ENCODE results near the gene BSN. TPM values are rescaled to one million over a fixed set of nuclear protein-coding genes. Genes with fewer than 3 reads are reported as not detected.

Gene BSN
- polyA plus RNA-seq, 2 of the 4 experiments (the other 2 are of a cell fraction) = 0.04 to 0.08 TPM

GRCh38 chr3:49713336-49714105 is 159.2 kb downstream of the BSN start:
- no peak for ATAC-seq
- FAIRE-seq = no peak
- no peak for DNase-seq (ENCODE audit: low read depth in 1 of 2, low spot score in 1 of 2)
- Histone ChIP-seq H3K4me1 (no peaks in the 10 kb centered on the region), H3K4me2 (no peak overlapping the region), H3K9me3 (no peaks in the 10 kb centered on the region), H3K4me3 (no peak overlapping the region), H3K27ac (no peak overlapping the region)
- POLR2A ChIA-PET = no interaction called here
- CTCF ChIA-PET = interaction anchor here (1.3 to 2.1 kb wide), 3 partner anchors 10 to 126 kb away, joined by 5 to 7 read pairs (median 5); partner anchors contain the start of gene GMPPB
- WGBS (ENCODE audit: missing lambda C conversion rate) = 89% methylated on average over 8 of the region's 25 CpGs
- no peak for TF ChIP-seq CBX2 (IDR thresholded peaks at IDR 0.05; ENCODE audit: borderline replicate concordance, low read depth)
- TF ChIP-seq ZFP36 (IDR thresholded peaks at IDR 0.05; ENCODE audit: borderline replicate concordance, partially characterized antibody) = no peak
- no peak for TF ChIP-seq KDM1A (IDR thresholded peaks at IDR 0.05; ENCODE audit: low read depth)
- TF ChIP-seq NPAS2 (CRISPR knock-in tag; IDR thresholded peaks at IDR 0.05; ENCODE audit: borderline replicate concordance) = no peak
- no peak for TF ChIP-seq SREBF2 (IDR thresholded peaks at IDR 0.05)
- TF ChIP-seq EHF (CRISPR knock-in tag; IDR thresholded peaks at IDR 0.05) = no peak
- TF ChIP-seq RCOR1 (IDR thresholded peaks at IDR 0.05; ENCODE audit: low read depth, low read length) = no peak
- TF ChIP-seq TP53 (CRISPR knock-in tag; IDR thresholded peaks at IDR 0.05) = no peak
- TF ChIP-seq GATA3 (IDR thresholded peaks at IDR 0.05; ENCODE audit: borderline replicate concordance) = no peak

- DNase-seq (ENCODE audit: low read depth in 1 of 2, low spot score in 1 of 2) (no peak), ATAC-seq (no peak), FAIRE-seq (no peak)
- H3K4me1 ChIP-seq = no peaks in the 10 kb centered on the region
- CTCF ChIA-PET = interaction anchor here (0.9 to 1.8 kb wide), 3 partner anchors 11 to 124 kb away, joined by 3 to 7 read pairs (median 5); no protein-coding TSS in a partner anchor
- TF ChIP-seq JUNB (IDR thresholded peaks at IDR 0.05) = no peak
- no peak for TF ChIP-seq BHLHE40 (IDR thresholded peaks at IDR 0.05; ENCODE audit: low read depth, low read length)
- 100% methylated on average over 1 of the region's 13 CpGs for WGBS (ENCODE audit: missing lambda C conversion rate)
- no peak overlapping the region for H3K4me2 ChIP-seq
- H3K27ac ChIP-seq = no peak overlapping the region
- POLR2A ChIA-PET = no interaction called here
- H3K4me3 ChIP-seq = no peak overlapping the region
- no peaks in the 10 kb centered on the region for H3K9me3 ChIP-seq
Measured at GRCh38 chr3:49714728-49715550, 160.7 kb downstream of the BSN start.

- ChIA-PET CTCF (interaction anchor here (0.9 to 1.7 kb wide), 2 partner anchors 12 to 123 kb away, joined by 3 to 7 read pairs; no protein-coding TSS in a partner anchor), POLR2A (no interaction called here)
Measured at GRCh38 chr3:49715611-49716121, 161.4 kb downstream of the BSN start.

GRCh38 chr3:49716169-49716568 is 161.9 kb downstream of the BSN start:
- no peak for DNase-seq (ENCODE audit: low read depth in 1 of 2, low spot score in 1 of 2)
- ChIA-PET CTCF (interaction anchor here (3.7 kb wide), 1 partner anchor 14 kb away, joined by 24 read pairs; no protein-coding TSS in a partner anchor), POLR2A (no interaction called here)
- H3K27ac ChIP-seq = no peak overlapping the region
- H3K4me1 ChIP-seq = no peaks in the 10 kb centered on the region
- ATAC-seq = no peak
- no peak overlapping the region for H3K4me3 ChIP-seq
- FAIRE-seq = no peak
- H3K4me2 ChIP-seq = no peak overlapping the region
- H3K9me3 ChIP-seq = no peaks in the 10 kb centered on the region
- no peak for TF ChIP-seq ZC3H11A (IDR thresholded peaks at IDR 0.05)
- no peak for TF ChIP-seq CBX8 (IDR thresholded peaks at IDR 0.05)
- TF ChIP-seq SMC3 (IDR thresholded peaks at IDR 0.05) = no peak
- TF ChIP-seq ATOH8 (CRISPR knock-in tag; IDR thresholded peaks at IDR 0.05; ENCODE audit: low read depth) = no peak
- TF ChIP-seq EHMT2 (IDR thresholded peaks at IDR 0.05; ENCODE audit: low read depth) = no peak
- TF ChIP-seq GATA3 (IDR thresholded peaks at IDR 0.05; ENCODE audit: borderline replicate concordance) = no peak
- TF ChIP-seq HDAC2 (IDR thresholded peaks at IDR 0.05) = no peak
- no peak for TF ChIP-seq RFX5 (IDR thresholded peaks at IDR 0.05)
- no peak for TF ChIP-seq PHF8 (IDR thresholded peaks at IDR 0.05; ENCODE audit: borderline replicate concordance, low read depth)
- TF ChIP-seq NR3C1 (IDR thresholded peaks at IDR 0.05) = no peak
- TF ChIP-seq CHD4 (IDR thresholded peaks at IDR 0.05; ENCODE audit: borderline replicate concordance) = no peak
- no peak for TF ChIP-seq FOSL2 (IDR thresholded peaks at IDR 0.05)
- no peak for TF ChIP-seq FOSL2 (CRISPR knock-in tag; IDR thresholded peaks at IDR 0.05)
- no peak for TF ChIP-seq SREBF2 (IDR thresholded peaks at IDR 0.05)
- no peak for TF ChIP-seq POLR2AphosphoS2 (conservative IDR thresholded peaks at IDR 0.05; ENCODE audit: low read length)
- no peak for TF ChIP-seq HOXB13 (CRISPR knock-in tag; IDR thresholded peaks at IDR 0.05; ENCODE audit: low read depth)
- no CpG with 5 or more reads among the region's 7 CpGs for WGBS (ENCODE audit: missing lambda C conversion rate)

More at GRCh38 chr3:49715611-49716121, 161.4 kb downstream of the BSN start:
- ATAC-seq (no peak), DNase-seq (ENCODE audit: low read depth in 1 of 2, low spot score in 1 of 2) (no peak), FAIRE-seq (no peak)
- H3K4me1 ChIP-seq = no peaks in the 10 kb centered on the region
- H3K4me2 ChIP-seq = no peak overlapping the region
- no peaks in the 10 kb centered on the region for H3K9me3 ChIP-seq
- whole genome bisulfite sequencing (ENCODE audit: missing lambda C conversion rate) = 98% methylated on average over 7 of the region's 13 CpGs
- TF ChIP-seq RFX5 (IDR thresholded peaks at IDR 0.05) (no peak), EHMT2 (IDR thresholded peaks at IDR 0.05; ENCODE audit: low read depth) (no peak), ZNF302 (CRISPR knock-in tag; IDR thresholded peaks at IDR 0.05) (no peak), HOXB5 (CRISPR knock-in tag; IDR thresholded peaks at IDR 0.05) (no peak), FOSL2 (IDR thresholded peaks at IDR 0.05) (no peak), FOSL2 (CRISPR knock-in tag; IDR thresholded peaks at IDR 0.05) (no peak), EHF (CRISPR knock-in tag; IDR thresholded peaks at IDR 0.05) (no peak), JUN (IDR thresholded peaks at IDR 0.05) (no peak), E2F6 (IDR thresholded peaks at IDR 0.05; ENCODE audit: borderline replicate concordance, low read depth) (no peak), HEYL (CRISPR knock-in tag; IDR thresholded peaks at IDR 0.05) (no peak)
- no peak overlapping the region for H3K4me3 ChIP-seq
- no peak overlapping the region for H3K27ac ChIP-seq
